DMS53 (cell line): ENCODE data around the gene NHERF1.
A peak's percentile ranks its signal among the peaks of the same experiment; 100 is the strongest.

Source experiments
- DNase-seq: peaks from one replicate; lab custom pipeline; 2025; lab: John Stamatoyannopoulos, UW

Gene NHERF1

GRCh38 chr17:74732042-74732867 is 16.2 kb upstream of the NHERF1 start:
- no peak for DNase-seq

DNA sequence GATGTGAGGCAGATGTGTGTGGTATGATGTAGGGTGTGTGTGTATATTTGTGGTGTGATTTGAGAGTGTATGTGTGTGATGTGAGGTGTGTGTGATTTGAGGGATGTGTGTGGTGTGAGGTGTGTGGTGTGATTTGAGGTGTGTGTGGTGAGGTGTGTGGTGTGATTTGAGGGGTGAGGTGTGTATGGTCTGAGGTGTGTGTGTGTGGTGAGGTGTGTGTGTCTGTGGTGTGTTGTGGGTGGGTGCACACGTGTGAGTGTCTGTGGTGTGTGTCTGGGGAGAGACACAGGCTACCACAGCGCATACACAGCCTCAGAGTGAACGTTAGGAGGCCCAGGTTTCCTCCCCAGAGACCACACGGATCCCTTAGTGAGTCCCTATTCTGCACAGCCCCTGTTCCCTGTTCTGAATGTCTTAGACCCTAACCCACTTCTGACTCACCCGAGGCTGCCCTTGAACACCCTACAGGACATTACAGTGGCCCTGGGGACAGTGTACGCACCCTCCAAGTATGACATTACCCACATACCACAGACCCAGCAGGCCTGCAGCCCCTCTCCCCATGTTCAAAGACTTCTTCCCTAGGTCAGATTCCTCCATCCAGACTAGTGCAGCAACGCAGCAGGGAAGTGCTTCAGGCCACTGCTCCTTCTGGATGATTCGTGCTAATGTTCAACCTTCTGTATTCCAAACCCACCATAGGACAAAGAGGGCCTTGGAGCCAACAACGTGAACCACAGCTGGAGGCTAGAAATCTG is 14.9 kb upstream of the NHERF1 start:
- no peak for DNase-seq

- no peak for DNase-seq
These were observed 14.2 kb upstream of the NHERF1 start for GRCh38 chr17:74734256-74734655.

GRCh38 chr17:74736513-74737298 is 11.7 kb upstream of the NHERF1 start, which contains the start of gene RAB37:
RAB37 (plus strand) TSS chr17:74737256; CDS start chr17:74737273, 17 bp downstream.
- DNase-seq = peak; percentile 80

DNA sequence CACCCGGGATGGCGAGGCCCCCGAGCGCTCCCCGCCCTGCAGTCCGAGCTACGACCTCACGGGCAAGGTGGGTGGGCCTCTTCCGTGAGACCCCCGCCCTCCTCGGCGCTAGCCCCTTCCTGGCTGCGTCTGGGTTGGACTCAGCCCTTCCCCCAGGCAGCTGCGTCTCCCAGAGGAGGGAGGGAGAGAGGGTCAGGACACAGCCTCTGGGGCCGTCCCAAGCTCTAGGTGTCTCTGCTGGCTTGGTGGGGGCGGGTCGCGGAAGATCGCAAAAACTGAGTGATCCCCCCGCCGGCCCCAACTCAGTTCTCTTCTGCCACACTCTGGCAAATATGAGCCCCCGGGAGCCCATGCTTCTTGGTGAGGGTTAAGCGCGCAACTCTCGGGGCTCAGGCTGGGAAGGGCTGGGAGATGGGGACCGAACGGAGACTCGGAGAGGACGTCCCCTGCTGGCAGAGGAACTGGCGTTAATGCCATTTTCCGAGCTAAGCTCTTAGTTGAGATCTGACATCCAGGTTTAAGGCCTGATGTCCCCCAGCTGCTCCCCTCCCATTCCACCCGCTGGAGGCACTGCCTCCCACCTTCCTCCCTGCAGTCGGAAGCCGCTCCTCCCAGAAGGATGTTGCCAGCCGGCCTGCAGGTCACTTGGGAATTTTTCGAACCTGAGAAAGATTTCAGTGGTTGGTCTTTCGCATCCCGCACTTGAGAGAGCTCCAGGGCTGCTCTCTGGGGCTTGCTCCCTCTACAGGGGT is 11.0 kb upstream of the NHERF1 start:
- DNase-seq = peak; percentile 80

DNA sequence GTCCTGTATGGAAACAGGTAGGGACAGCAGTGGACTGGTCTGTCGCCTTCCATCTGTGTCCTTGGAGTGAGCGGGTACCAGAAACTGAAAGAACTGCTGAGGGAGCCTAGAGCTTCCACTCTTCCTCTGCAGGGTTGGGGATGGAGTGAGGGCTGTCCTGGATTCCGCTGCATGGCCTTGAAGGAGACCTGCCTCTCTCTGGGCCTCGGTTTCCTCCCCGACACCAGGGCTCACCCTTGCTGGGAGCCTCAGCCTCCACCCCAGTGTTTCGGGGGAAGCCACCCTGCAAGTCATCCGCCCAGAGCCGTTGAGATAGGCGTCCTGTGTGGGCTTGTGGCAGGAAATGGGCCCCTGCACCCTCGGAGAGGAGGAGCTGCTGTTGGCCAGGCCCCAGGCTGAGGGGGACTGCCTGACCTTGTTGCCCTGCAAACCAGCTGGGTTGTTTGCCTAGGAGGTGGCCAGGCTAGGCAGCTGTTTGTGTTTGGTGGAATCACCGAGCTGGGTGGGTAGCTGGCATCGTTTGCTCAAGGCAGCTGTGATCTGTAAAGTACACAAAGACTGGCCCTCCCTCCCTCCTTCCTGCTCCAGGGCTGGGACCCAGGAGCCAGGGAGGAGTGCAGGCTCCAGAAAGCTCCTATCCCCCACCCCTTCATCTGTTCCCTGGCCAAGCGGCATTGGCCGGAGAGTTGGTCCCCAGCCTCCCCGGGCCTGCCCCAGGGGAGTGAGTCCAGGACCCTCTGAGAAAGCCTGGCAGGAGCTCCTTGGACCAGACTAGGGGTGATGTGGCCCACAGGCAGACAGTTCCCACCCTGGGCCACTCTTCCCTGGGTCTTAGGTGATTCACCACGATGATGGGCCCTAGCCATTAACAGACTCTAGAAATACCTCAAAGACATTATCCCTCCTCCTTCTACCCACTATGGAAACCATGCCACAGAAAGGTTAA is 10.1 kb upstream of the NHERF1 start:
- DNase-seq = peak; percentile 88

DNA sequence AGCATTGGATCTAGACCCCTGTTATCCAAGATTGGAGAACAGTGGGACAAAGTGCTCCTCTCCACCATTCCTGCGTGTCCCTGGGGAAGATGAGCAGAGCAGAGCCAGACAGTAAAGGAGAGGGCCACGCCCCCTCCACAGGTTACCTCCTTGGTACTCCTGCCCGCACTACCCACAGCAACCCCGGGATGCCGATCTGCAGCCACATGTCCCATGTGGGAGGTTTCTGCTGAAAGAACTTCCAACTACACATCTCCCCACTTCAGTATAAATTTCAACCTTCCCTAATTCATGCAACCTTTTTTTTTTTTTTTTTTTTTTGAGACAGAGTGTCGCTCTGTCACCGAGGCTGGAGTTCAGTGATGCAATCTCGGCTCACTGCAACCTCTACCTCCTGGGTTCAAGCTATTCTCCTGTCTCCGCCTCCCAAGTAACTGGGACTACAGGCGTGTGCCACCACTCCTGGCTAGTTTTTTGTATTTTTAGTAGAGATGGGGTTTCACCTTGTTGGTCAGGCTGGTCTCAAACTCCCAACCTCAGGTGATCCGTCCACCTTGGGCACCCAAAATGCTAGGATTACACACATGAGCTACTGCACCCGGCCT is 9.1 kb upstream of the NHERF1 start:
- no peak for DNase-seq

- no peak for DNase-seq
These were observed 8.3 kb upstream of the NHERF1 start for GRCh38 chr17:74740173-74740572.

GRCh38 chr17:74740641-74741387 is 7.6 kb upstream of the NHERF1 start:
- no peak for DNase-seq

- DNase-seq = peak; percentile 83
These were observed 6.3 kb upstream of the NHERF1 start for GRCh38 chr17:74742153-74742515.

DNA sequence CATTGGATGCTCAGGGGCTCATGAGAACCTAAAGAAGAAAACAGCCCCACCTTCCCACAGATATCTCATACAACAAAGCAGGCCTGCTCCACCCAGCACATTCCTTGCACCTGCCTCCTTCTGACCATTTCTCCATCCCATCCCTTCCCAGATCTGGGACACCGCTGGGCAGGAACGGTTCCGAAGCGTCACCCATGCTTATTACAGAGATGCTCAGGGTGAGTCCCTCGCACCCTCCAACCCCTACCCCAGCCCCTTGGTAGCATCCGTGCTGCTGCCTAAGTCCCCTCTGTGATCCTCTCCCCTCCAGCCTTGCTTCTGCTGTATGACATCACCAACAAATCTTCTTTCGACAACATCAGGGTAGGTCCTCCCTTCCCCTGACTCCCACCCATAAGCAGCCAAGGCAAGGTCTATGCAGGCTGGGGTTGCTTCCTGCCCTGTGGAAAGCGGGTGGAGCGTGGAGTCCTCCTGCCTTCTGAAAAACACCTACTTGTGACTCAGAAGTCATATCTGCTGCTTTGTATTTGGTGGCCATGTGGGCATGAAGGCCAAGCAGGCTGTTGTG is 5.4 kb upstream of the NHERF1 start:
- no peak for DNase-seq

GRCh38 chr17:74743755-74744154 is 4.7 kb upstream of the NHERF1 start:
- DNase-seq = no peak

DNA sequence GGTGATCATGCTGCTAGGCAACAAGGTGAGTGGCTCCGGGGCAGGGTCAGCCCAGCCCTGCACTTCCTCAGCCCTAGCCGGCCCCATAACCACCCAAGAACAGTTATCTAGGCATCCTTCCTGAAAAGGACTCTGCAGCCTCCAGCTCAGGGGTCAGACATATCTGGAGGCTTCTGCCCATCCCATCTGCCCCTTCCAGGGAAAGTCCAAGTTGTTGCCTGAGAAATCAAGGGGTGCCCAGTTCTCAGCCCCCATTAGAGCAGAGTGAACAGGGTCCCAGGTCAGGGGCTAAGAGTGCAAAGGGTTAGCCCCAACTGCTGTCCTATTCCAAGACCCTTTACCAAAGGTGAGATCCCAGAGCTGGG is 4.1 kb upstream of the NHERF1 start:
- DNase-seq = peak; percentile 32

DNA sequence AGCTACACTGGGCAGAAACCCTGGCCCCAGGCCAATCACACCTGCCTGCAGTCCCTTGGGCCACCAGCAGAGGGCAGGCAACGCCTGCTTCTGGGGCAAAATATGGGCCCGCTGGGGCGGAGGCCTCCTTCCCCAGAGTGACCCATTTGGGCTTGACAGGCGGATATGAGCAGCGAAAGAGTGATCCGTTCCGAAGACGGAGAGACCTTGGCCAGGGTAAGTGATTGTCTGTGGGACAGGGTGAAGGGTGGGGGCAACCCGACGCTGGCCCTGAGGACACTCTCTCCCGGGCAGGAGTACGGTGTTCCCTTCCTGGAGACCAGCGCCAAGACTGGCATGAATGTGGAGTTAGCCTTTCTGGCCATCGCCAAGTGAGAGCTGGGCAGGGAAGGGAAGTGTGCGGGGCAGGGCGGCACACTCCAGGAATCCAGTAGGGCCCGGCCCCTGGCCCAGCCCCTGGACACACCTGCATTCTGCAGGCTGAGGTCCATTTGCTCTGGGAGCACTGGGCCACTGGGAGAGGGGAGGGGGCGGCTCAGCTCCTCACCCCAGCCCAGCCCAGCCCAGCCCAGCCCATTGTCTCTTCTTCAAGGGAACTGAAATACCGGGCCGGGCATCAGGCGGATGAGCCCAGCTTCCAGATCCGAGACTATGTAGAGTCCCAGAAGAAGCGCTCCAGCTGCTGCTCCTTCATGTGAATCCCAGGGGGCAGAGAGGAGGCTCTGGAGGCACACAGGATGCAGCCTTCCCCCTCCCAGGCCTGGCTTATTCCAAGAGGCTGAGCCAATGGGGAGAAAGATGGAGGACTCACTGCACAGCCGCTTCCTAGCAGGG is 3.5 kb upstream of the NHERF1 start:
- peak; percentile 80 for DNase-seq

DNA sequence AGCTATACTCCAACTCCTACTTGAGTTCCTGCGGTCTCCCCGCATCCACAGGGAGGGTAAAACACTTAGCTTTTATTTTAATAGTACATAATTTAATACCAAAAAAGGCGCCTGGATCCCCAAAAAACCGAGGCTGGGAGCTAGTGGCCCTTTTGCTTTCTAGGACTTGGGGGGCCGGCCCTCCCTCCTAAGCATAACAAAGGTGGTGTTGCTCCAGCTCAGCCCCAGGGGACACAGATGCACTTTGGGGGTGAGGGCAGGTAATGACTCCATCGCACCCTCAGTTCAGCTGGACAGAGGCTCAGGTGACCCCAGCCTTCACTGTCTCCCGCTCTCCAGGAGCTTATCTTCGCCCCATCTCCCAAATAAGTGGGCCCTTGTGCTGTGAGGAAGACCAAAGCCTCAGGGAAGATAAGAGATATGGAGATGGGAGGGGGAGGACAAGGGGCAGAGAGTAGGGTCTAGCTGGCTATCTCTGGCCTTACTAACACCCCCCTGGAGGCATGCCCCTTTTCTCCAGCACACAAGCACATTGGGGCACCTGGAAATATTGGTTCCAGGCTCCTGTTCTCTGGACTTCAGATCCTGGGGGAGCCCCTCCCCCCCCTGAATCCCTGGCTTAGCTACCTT is 2.8 kb upstream of the NHERF1 start:
- DNase-seq = no peak

- DNase-seq = no peak
These were observed 2.1 kb upstream of the NHERF1 start for GRCh38 chr17:74746376-74746775.

GRCh38 chr17:74746922-74747321 is 1.5 kb upstream of the NHERF1 start:
- DNase-seq = no peak

- no peak for DNase-seq
These were observed 224 bp upstream of the NHERF1 start for GRCh38 chr17:74748279-74748528.
